OCI-LY1 (cell line): Measurements from ENCODE around the gene CHEK2.

Source experiments
- EZH2 ChIP-seq: fragments of 200-600 bp; sonication (generic), shearing (Covaris generic); IDR thresholded peaks from 2 replicates; pipeline ENCODE4 v1.8.0; 2017; ENCODE audit warnings: borderline replicate concordance, mixed run types, mild to moderate bottlenecking, antibody characterized with exemption, low read length, moderate library complexity, mixed read lengths
- TF ChIP-seq, protein P1 (sequence below): fragments of 200-600 bp; sonication (generic), shearing (Covaris generic); IDR thresholded peaks from 2 replicates; pipeline ENCODE4 v1.5.1; 2017; ENCODE audit warnings: mild to moderate bottlenecking, antibody characterized with exemption, low read length, moderate library complexity, mixed read lengths

DNA sequence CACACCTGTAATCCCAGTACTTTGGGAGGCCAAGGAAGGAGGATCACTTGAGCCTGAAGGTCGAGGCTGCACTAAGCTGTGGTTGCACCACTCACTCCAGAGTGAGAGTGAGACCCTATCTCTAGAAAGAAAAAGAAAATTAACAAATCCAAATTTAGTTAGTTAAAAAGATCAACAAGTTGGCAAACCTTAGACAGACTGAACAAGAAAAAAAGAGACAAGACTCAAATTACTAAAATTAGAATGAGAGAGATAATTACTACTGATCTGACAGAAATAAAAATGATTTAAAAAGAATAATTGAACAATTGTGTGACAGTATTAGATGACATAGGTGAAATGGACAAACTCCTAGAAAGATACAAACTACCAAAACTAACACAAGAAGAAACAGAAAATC is 13.6 kb downstream of the CHEK2 start:
- TF ChIP-seq, protein P1, sequence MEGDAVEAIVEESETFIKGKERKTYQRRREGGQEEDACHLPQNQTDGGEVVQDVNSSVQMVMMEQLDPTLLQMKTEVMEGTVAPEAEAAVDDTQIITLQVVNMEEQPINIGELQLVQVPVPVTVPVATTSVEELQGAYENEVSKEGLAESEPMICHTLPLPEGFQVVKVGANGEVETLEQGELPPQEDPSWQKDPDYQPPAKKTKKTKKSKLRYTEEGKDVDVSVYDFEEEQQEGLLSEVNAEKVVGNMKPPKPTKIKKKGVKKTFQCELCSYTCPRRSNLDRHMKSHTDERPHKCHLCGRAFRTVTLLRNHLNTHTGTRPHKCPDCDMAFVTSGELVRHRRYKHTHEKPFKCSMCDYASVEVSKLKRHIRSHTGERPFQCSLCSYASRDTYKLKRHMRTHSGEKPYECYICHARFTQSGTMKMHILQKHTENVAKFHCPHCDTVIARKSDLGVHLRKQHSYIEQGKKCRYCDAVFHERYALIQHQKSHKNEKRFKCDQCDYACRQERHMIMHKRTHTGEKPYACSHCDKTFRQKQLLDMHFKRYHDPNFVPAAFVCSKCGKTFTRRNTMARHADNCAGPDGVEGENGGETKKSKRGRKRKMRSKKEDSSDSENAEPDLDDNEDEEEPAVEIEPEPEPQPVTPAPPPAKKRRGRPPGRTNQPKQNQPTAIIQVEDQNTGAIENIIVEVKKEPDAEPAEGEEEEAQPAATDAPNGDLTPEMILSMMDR = no peak
- no peak for TF ChIP-seq EZH2
